Caco-2 (cell line): Measurements from ENCODE around the gene TNFRSF25. TPM values are rescaled to one million over a fixed set of nuclear protein-coding genes. Genes with fewer than 3 reads are reported as not detected.
"Not testable (repeated sequence)": the region's sequence is repeated elsewhere in the genome, so short reads cannot be mapped to it uniquely, and the experiment has no call there.

Experiments used
- BruUV-seq: library from RNA; stranded (reverse); fragments of 400-500 nt; replicated peaks from 2 replicates; lab custom pipeline; 2021; lab: Mats Ljungman, UMichigan
- CTCF ChIA-PET: fragments of 300-600 bp; sonication (Branson Sonifier 250); formaldehyde crosslinking; loops from one replicate; lab custom pipeline; 2022; ENCODE audit warnings: antibody characterized with exemption; lab: Charles Lee
- POLR2A ChIA-PET: fragments of 300-600 bp; sonication (Branson Sonifier 250); formaldehyde crosslinking; loops from one replicate; lab custom pipeline; 2022; ENCODE audit warnings: antibody characterized with exemption; lab: Charles Lee
- DNase-seq, 2 experiments: peaks; one replicate each; pipeline versions ENCODE4 v3.0.0 to v3.0.0-alpha.2; 2020 to 2022
- H3K27me3 ChIP-seq: replicated peaks from 2 replicates; pipeline ENCODE4 v1.6.0; 2011; ENCODE audit warnings: low read length; ENCODE audit not compliant: control insufficient read depth, insufficient read depth
- H3K36me3 ChIP-seq: 2 replicates; pipeline ENCODE4 v1.5.1; 2011; ENCODE audit warnings: low read length; ENCODE audit not compliant: control insufficient read depth, insufficient read depth
- H3K4me1 ChIP-seq: fragments of 250-450 bp; sonication (Bioruptor Pico); 2 replicates; pipeline ENCODE4 v1.5.1; 2020; ENCODE audit warnings: mild to moderate bottlenecking
- H3K4me3 ChIP-seq: 2 replicates; pipeline ENCODE4 v1.5.1; 2011; ENCODE audit warnings: low read depth, mild to moderate bottlenecking, control low read depth, low read length
- H3K9me3 ChIP-seq: fragments of 250-450 bp; sonication (Bioruptor Pico); 2 replicates; pipeline ENCODE4 v1.5.1; 2020; ENCODE audit warnings: mild to moderate bottlenecking, moderate library complexity
- H3K27ac Mint-ChIP-seq: one replicate; pipeline ENCODE4 v1.8.0; 2022; ENCODE audit warnings: mixed read lengths; ENCODE audit not compliant: unreplicated experiment
- H3K27me3 Mint-ChIP-seq: one replicate; pipeline ENCODE4 v1.8.0; 2022; ENCODE audit warnings: mixed read lengths; ENCODE audit not compliant: insufficient read depth, unreplicated experiment
- H3K36me3 Mint-ChIP-seq: one replicate; pipeline ENCODE4 v1.8.0; 2022; ENCODE audit warnings: mild to moderate bottlenecking, mixed read lengths; ENCODE audit not compliant: insufficient read depth, unreplicated experiment
- H3K4me1 Mint-ChIP-seq: one replicate; pipeline ENCODE4 v1.8.0; 2022; ENCODE audit warnings: low read depth, mixed read lengths; ENCODE audit not compliant: unreplicated experiment
- H3K4me3 Mint-ChIP-seq: one replicate; pipeline ENCODE4 v1.8.0; 2022; ENCODE audit warnings: mild to moderate bottlenecking, moderate library complexity, mixed read lengths; ENCODE audit not compliant: unreplicated experiment
- H3K9me3 Mint-ChIP-seq: one replicate; pipeline ENCODE4 v1.8.0; 2022; ENCODE audit warnings: mixed read lengths; ENCODE audit not compliant: unreplicated experiment
- intact Hi-C: fragments of 100-400 bp; cut with micrococcal nuclease; formaldehyde crosslinking; loops from one replicate; pipeline ENCODE4 v1.10.0; 2022; ENCODE audit not compliant: unreplicated experiment
- total RNA-seq: library from RNA; stranded (reverse); gene quantifications from 2 replicates; pipeline ENCODE4 v1.2.3, GENCODE V29; 2022
- TF ChIP-seq, protein P1 (sequence below), 2 experiments: fragments of 200-600 bp in 1 of 2; IDR thresholded peaks; 1 replicate in 1 of 2; 2 replicates in 1 of 2; pipeline versions ENCODE4 v1.5.1 to v1.8.0; 2011 to 2022; ENCODE audit warnings: antibody characterized with exemption in 1 of 2, control low read depth in 1 of 2, inconsistent platforms in 1 of 2, low read depth in 1 of 2, low read length in 1 of 2, mild to moderate bottlenecking in 1 of 2, moderate library complexity in 1 of 2; ENCODE audit not compliant: insufficient read depth in 1 of 2, severe bottlenecking in 1 of 2, unreplicated experiment in 1 of 2

The TNFRSF25 gene
- total RNA-seq, 1 experiment from 2014 or later = 16.3 TPM

DNA sequence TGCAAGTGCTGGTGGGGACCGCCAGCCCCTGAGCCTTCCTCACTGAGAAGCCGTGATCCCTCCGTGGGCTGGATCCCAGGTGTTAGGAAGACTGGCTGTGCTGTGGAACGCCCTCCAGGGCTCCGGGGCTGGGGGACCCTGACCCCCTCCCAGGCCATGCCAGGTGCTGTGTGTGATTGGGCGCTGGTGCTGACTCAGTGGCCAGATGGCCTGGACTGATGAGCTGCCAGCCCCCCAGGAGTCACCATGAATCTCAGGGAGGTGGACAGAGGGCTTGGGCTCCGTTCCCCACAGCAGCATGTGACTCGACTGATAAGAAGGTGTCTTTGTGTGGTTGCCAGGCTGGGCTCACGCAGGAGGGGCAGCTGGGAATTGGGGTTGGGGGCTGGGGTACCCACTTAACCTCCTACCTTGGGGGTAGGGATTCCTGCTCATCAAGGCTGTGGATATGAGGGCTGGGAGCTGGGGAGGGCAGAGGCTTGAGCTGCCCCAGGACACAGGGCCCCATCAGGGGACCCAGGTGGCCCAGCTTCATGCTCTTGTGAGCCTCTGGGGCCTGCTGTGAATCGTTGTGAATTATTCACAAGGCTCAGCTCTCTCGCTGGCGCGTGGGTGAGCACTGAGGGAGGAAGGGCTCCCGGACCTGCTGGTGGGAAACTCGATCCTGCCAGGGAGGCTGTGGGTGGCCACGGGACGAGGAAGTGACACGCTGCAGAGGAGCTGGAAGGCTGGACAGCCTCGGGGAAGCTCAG, 36.1 kb downstream of the TNFRSF25 start:
- H3K9me3 ChIP-seq, BruUV-seq, H3K4me1 ChIP-seq, H3K36me3 ChIP-seq, H3K27ac Mint-ChIP-seq, H3K4me1 Mint-ChIP-seq, POLR2A ChIA-PET, DNase-seq, H3K4me3 ChIP-seq, H3K9me3 Mint-ChIP-seq, H3K27me3 ChIP-seq, H3K27me3 Mint-ChIP-seq, H3K36me3 Mint-ChIP-seq, intact Hi-C loops, H3K4me3 Mint-ChIP-seq: not testable (repeated sequence)
- CTCF ChIA-PET = interaction anchor here (1.4 kb wide), 1 partner anchor 11 kb away, joined by 5 read pairs; no protein-coding TSS in a partner anchor

DNA sequence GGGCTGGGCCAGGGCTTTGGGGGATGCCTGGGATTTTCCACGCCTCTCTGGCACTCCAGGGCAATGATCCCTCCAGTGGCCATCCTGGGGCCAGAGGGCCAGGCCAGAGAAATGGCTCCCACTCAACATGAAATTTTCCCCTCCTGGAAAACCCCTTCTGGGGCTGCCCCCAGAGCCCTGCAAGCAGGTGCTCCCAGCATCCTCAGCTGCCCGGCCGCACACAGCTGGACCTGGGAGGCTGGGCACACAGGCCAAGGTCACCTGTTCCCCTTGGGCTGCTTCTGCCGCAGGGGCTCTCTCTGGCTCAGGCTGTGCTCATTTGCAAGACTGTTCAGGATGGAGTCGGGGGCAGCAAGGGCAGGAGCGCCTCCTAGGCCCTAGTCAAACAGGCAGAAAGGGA, 37.5 kb downstream of the TNFRSF25 start:
- CTCF ChIA-PET = interaction anchor here (1.0 kb wide), 1 partner anchor 10 kb away, joined by 4 read pairs; no protein-coding TSS in a partner anchor
- POLR2A ChIA-PET, H3K4me3 Mint-ChIP-seq, H3K9me3 Mint-ChIP-seq, H3K9me3 ChIP-seq, H3K27me3 ChIP-seq, H3K27me3 Mint-ChIP-seq, BruUV-seq, H3K36me3 ChIP-seq, H3K4me1 Mint-ChIP-seq, H3K4me3 ChIP-seq, H3K27ac Mint-ChIP-seq, H3K36me3 Mint-ChIP-seq, DNase-seq, intact Hi-C loops: not testable (repeated sequence)
- peaks cover 14% of the 10 kb centered on the region for H3K4me1 ChIP-seq

DNA sequence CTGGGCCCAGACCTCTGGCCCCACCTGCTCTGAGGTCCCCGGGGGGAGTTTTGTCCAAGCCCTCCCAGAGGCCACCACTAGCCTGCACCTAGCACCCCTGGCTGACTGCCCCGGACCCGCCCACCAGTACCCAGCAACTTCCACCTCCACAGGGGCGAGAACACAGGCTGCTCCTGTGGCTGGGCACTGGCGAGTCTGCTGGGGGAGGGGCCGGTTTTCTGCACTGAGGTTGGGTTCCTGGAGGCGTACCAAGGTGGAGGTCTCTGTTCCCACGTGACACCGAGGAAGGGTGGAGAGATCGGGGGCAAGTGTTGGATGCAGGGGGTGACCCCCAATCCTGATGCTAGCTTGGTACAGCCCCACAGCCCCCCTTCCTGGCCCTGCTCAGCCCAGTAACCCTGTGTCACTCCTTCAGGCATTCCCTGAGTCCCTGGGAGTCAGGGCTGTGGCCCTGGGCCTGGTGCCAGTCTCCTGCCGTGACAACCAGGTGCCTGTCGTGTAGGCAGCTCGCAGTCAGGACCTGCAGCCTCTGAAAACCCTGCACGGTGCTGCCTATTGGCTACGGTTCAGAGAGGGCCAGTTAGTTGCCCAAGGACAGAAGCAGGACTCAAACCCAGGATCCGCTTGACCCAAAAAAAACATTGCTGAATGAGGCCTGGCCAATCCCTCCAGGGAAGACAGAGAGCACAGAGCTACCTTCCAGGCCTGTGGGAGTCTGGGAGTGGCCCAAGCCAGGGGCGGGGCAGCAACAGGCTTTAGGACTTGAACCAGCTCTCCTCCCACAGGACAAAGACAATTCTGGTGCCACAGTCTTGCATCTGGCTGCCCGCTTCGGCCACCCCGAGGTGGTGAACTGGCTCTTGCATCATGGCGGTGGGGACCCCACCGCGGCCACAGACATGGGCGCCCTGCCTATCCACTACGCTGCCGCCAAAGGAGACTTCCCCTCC, 38.3 kb downstream of the TNFRSF25 start:
- H3K4me3 Mint-ChIP-seq = no peak overlapping the region
- H3K36me3 ChIP-seq = no peaks in the 10 kb centered on the region
- intact Hi-C loops = no loop called here
- no peak overlapping the region for H3K27ac Mint-ChIP-seq
- BruUV-seq = no TSS peak
- no peak overlapping the region for H3K4me3 ChIP-seq
- peaks cover 1% of the 10 kb centered on the region for H3K27me3 ChIP-seq
- TF ChIP-seq, protein P1, sequence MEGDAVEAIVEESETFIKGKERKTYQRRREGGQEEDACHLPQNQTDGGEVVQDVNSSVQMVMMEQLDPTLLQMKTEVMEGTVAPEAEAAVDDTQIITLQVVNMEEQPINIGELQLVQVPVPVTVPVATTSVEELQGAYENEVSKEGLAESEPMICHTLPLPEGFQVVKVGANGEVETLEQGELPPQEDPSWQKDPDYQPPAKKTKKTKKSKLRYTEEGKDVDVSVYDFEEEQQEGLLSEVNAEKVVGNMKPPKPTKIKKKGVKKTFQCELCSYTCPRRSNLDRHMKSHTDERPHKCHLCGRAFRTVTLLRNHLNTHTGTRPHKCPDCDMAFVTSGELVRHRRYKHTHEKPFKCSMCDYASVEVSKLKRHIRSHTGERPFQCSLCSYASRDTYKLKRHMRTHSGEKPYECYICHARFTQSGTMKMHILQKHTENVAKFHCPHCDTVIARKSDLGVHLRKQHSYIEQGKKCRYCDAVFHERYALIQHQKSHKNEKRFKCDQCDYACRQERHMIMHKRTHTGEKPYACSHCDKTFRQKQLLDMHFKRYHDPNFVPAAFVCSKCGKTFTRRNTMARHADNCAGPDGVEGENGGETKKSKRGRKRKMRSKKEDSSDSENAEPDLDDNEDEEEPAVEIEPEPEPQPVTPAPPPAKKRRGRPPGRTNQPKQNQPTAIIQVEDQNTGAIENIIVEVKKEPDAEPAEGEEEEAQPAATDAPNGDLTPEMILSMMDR (IDR thresholded peaks at IDR 0.05; ENCODE audit: insufficient read depth in 1 of 2, low read depth in 1 of 2, low read length in 1 of 2, severe bottlenecking in 1 of 2, unreplicated experiment in 1 of 2) = no peak
- H3K9me3 Mint-ChIP-seq = no peaks in the 10 kb centered on the region
- no peaks in the 10 kb centered on the region for H3K27me3 Mint-ChIP-seq
- no peaks in the 10 kb centered on the region for H3K9me3 ChIP-seq
- peaks cover 14% of the 10 kb centered on the region for H3K4me1 ChIP-seq
- CTCF ChIA-PET = interaction anchor here (1.0 kb wide), 1 partner anchor 10 kb away, joined by 4 read pairs; no protein-coding TSS in a partner anchor
- DNase-seq = peak in 1 of 2 experiments; percentile 28
- POLR2A ChIA-PET = no interaction called here
- H3K36me3 Mint-ChIP-seq = no peaks in the 10 kb centered on the region
- no peaks in the 10 kb centered on the region for H3K4me1 Mint-ChIP-seq
